MM.1S (cell line): ENCODE data around the gene CTSD.

Source experiments
- DNase-seq: peaks from one replicate; pipeline ENCODE4 v3.0.0-alpha.2; 2015
- H2AFZ ChIP-seq: fragments of 300-600 bp; sonication (generic); 2 replicates; pipeline ENCODE4 v1.6.0; 2016; ENCODE audit warnings: antibody characterized with exemption, low read length
- H3F3A ChIP-seq: fragments of 300-600 bp; sonication (generic); 2 replicates; pipeline ENCODE4 v1.6.1; 2016; ENCODE audit warnings: mild to moderate bottlenecking, antibody characterized with exemption, low read length, moderate library complexity, mixed read lengths; ENCODE audit not compliant: insufficient read depth
- H3K27ac ChIP-seq: fragments of 300-600 bp; sonication (generic); 2 replicates; pipeline ENCODE4 v1.5.1; 2016; ENCODE audit warnings: mild to moderate bottlenecking, low read length
- H3K27me3 ChIP-seq: fragments of 300-600 bp; sonication (generic); replicated peaks from 2 replicates; pipeline ENCODE4 v1.6.0; 2016; ENCODE audit warnings: low read length; ENCODE audit not compliant: insufficient read depth
- H3K36me3 ChIP-seq: fragments of 300-600 bp; sonication (generic); replicated peaks from 2 replicates; pipeline ENCODE4 v1.6.1; 2016; ENCODE audit warnings: mild to moderate bottlenecking, low read length, mixed read lengths; ENCODE audit not compliant: insufficient read depth
- H3K4me1 ChIP-seq: fragments of 300-600 bp; sonication (generic); 2 replicates; pipeline ENCODE4 v1.6.1; 2016; ENCODE audit warnings: low read length, mixed read lengths
- H3K4me2 ChIP-seq: fragments of 300-600 bp; sonication (generic); 2 replicates; pipeline ENCODE4 v1.6.0; 2016; ENCODE audit warnings: low read depth, low read length
- H3K4me3 ChIP-seq: fragments of 300-600 bp; sonication (generic); 2 replicates; pipeline ENCODE4 v1.5.1; 2016; ENCODE audit warnings: low read length, mixed read lengths
- H3K79me2 ChIP-seq: fragments of 300-600 bp; sonication (generic); 2 replicates; pipeline ENCODE4 v1.6.1; 2016; ENCODE audit warnings: mixed run types, low read length, mixed read lengths
- H3K9ac ChIP-seq: fragments of 300-600 bp; sonication (generic); 2 replicates; pipeline ENCODE4 v1.6.1; 2016; ENCODE audit warnings: low read length, mixed read lengths
- H3K9me2 ChIP-seq: fragments of 300-600 bp; sonication (generic); replicated peaks from 2 replicates; pipeline ENCODE4 v1.6.1; 2016; ENCODE audit warnings: mild to moderate bottlenecking, low read length, mixed read lengths; ENCODE audit not compliant: insufficient read depth
- H3K9me3 ChIP-seq: fragments of 300-600 bp; sonication (generic); replicated peaks from 2 replicates; pipeline ENCODE4 v1.6.1; 2016; ENCODE audit warnings: mild to moderate bottlenecking, low read length, mixed read lengths; ENCODE audit not compliant: insufficient read depth
- H4K20me1 ChIP-seq: fragments of 300-600 bp; sonication (generic); 2 replicates; pipeline ENCODE4 v1.6.1; 2016; ENCODE audit warnings: mild to moderate bottlenecking, low read length, moderate library complexity, mixed read lengths; ENCODE audit not compliant: insufficient read depth
- CTCF ChIP-seq: fragments of 300-600 bp; sonication (generic); IDR thresholded peaks from 2 replicates; pipeline ENCODE4 v1.5.1; 2016; ENCODE audit warnings: antibody characterized with exemption, low read length, mixed read lengths
- EZH2 ChIP-seq: fragments of 300-600 bp; sonication (generic); optimal IDR thresholded peaks from 2 replicates; pipeline ENCODE3; 2017; ENCODE audit warnings: low read depth, mild to moderate bottlenecking, antibody characterized with exemption, low read length, mixed read lengths
- EZH2phosphoT487 ChIP-seq: fragments of 300-600 bp; sonication (generic); IDR thresholded peaks from 2 replicates; pipeline ENCODE4 v1.6.1; 2018; ENCODE audit warnings: antibody characterized with exemption, low read length

The CTSD gene

DNA sequence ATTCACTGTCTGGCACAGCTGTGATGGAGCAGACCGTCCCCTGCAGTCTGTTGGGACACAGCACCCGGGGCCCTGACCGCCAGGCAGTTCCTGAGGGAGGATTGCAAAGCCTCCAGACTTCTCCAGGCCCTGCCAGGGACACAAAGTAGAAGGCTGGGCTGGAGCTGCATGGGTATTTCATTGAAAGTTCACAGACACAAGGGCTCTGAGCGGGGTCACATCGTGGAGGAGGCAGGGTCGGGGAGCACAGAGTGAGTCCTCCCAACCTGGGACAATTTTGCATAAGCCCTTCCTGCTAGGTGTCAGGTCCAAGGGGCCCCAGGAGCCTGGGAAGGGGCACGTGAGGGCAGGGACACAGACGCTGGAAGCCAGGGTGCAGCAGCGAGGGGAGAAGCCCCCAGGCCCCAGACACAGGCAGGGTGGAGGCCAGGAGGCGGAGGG is 29.1 kb downstream of the CTSD start:
- Histone ChIP-seq H3K4me3 (no peak overlapping the region), H3K4me1 (no peaks in the 10 kb centered on the region), H3K9ac (no peak overlapping the region), H3K27ac (no peak overlapping the region), H3K9me2 (no peaks in the 10 kb centered on the region), H2AFZ (no peak overlapping the region), H3K4me2 (no peak overlapping the region), H3K79me2 (no peaks in the 10 kb centered on the region), H3K9me3 (no peaks in the 10 kb centered on the region), H3K27me3 (peaks cover 92% of the 10 kb centered on the region), H3F3A (no peaks in the 10 kb centered on the region), H3K36me3 (no peaks in the 10 kb centered on the region), H4K20me1 (no peaks in the 10 kb centered on the region)
- DNase-seq, result no peak
- TF ChIP-seq EZH2, result no peak
- TF ChIP-seq CTCF, result no peak
- no peak for TF ChIP-seq EZH2phosphoT487

- Histone ChIP-seq H3K9ac (no peak overlapping the region), H3K79me2 (no peaks in the 10 kb centered on the region)
These were observed 29.7 kb downstream of the CTSD start for GRCh38 chr11:1733716-1734640.

DNA sequence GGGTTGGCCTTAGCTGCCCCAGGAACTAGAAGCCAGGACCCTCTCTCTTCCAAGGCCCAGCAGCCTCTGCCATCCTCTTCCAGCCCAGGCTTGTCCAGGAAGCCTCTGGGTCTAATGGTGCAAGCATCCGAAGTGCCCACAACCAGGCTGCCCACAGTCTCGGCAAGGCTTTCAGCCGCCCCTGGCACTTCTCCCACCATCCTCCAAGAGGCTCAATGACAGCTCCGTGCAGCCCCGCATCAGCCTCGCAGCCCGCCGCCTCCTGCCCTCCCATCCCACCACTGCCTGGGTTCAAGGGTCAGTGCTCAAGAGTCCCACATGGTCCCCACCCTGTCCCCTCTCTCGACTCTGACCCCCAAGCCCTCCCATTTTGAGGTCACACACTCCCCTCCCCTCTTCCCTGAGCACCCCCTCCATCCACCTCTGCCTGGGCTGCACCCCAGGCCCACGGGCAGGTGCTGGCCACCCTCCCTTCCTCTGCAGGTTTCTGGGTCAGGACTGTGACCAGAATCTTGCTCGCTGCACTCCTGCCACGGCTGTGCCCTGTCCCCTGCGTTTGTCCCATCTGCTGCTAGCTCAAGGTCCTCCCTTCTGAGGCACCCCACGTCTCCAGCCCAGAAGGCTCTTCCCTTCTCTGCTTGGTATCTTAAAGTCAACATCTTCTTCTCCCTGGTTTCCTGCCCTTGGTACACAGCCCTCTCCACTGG is 30.6 kb downstream of the CTSD start:
- Histone ChIP-seq H3K4me1 (no peaks in the 10 kb centered on the region), H3K27me3 (peaks cover 94% of the 10 kb centered on the region), H3K9me2 (no peaks in the 10 kb centered on the region), H3K27ac (no peak overlapping the region), H3K4me3 (no peak overlapping the region), H3K79me2 (no peaks in the 10 kb centered on the region), H4K20me1 (no peaks in the 10 kb centered on the region), H3K36me3 (no peaks in the 10 kb centered on the region), H2AFZ (no peak overlapping the region), H3F3A (no peaks in the 10 kb centered on the region), H3K9ac (no peak overlapping the region), H3K9me3 (no peaks in the 10 kb centered on the region), H3K4me2 (no peak overlapping the region)
- TF ChIP-seq EZH2phosphoT487 (no peak), CTCF (no peak), EZH2 (no peak)
- DNase-seq, result no peak

More at GRCh38 chr11:1733716-1734640, 29.7 kb downstream of the CTSD start:
- no peak for DNase-seq
- Histone ChIP-seq H3K27ac (no peak overlapping the region), H3K4me1 (no peaks in the 10 kb centered on the region), H3K9me2 (no peaks in the 10 kb centered on the region), H3K36me3 (no peaks in the 10 kb centered on the region), H3F3A (no peaks in the 10 kb centered on the region), H4K20me1 (no peaks in the 10 kb centered on the region), H3K4me3 (no peak overlapping the region), H3K9me3 (no peaks in the 10 kb centered on the region), H2AFZ (no peak overlapping the region), H3K4me2 (no peak overlapping the region), H3K27me3 (peaks cover 92% of the 10 kb centered on the region)
- TF ChIP-seq EZH2 (no peak), CTCF (no peak)
